ENCODE data around the gene NECAB2.
"Not testable (repeated sequence)": the region's sequence is repeated elsewhere in the genome, so short reads cannot be mapped to it uniquely, and the experiment has no call there.

DNA sequence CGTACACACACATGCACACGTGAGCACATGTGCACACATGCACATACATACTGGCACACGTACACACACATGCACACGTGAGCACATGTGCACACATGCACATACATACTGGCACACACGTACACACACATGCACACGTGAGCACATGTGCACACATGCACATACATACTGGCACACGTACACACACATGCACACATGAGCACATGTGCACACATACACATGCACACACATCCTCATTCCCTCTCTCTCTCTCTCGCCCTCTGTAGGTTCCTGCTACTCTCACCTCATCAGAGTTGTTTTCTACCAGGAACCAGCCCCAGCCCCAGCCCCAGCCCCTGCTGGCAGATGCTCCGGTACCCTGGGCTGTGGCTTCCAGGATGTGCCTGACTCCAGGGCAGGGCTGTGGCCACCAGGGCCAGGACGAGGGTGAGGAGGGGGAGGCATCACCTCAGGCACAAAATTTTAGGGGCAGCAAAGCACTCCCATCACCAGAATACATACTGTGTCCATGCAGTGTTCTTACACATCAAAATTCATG is 17.1 kb upstream of the NECAB2 start:
- TF ChIP-seq EZH2phosphoT487 (IDR thresholded peaks at IDR 0.05; ENCODE audit: insufficient read depth, low read depth); EZH2 (IDR thresholded peaks at IDR 0.05; ENCODE audit: insufficient read depth, poor library complexity, severe bottlenecking): not testable (repeated sequence)

Data from GM23248 (cell line).